Astrocyte (in vitro differentiated cells and primary cell): ENCODE measurements around the gene IFNAR1. TPM values are rescaled to one million over a fixed set of nuclear protein-coding genes. Genes with fewer than 3 reads are reported as not detected.
A peak's percentile ranks its signal among the peaks of the same experiment; 100 is the strongest.

Experiments used
- DNase-seq: peaks from one replicate; pipeline ENCODE4 v3.0.0-alpha.2; 2010; ENCODE audit warnings: low read depth
- FAIRE-seq: peaks from 2 replicates; lab custom pipeline; 2011; peaks lifted over from hg19 to GRCh38; lab: Jason Lieb, UNC
- H2AFZ ChIP-seq: 2 replicates; pipeline ENCODE4 v1.6.0; 2012; ENCODE audit warnings: low read depth, low read length, inconsistent platforms
- H3K27ac ChIP-seq: 2 replicates; pipeline ENCODE4 v1.5.1; 2011; ENCODE audit warnings: low read depth, low read length, inconsistent platforms
- H3K27me3 ChIP-seq: 2 replicates; pipeline ENCODE4 v1.6.0; 2011; ENCODE audit warnings: low read length, inconsistent platforms; ENCODE audit not compliant: insufficient read depth
- H3K36me3 ChIP-seq: 2 replicates; pipeline ENCODE4 v1.5.1; 2011; ENCODE audit warnings: low read length, inconsistent platforms; ENCODE audit not compliant: insufficient read depth
- H3K4me1 ChIP-seq: 2 replicates; pipeline ENCODE4 v1.5.1; 2011; ENCODE audit warnings: low read length, inconsistent platforms; ENCODE audit not compliant: insufficient read depth
- H3K4me2 ChIP-seq: 2 replicates; pipeline ENCODE4 v1.6.0; 2012; ENCODE audit warnings: low read length, inconsistent platforms
- H3K4me3 ChIP-seq: 2 replicates; pipeline ENCODE4 v1.5.1; 2011; ENCODE audit warnings: low read depth, mild to moderate bottlenecking, low read length, inconsistent platforms; ENCODE audit not compliant: insufficient read depth
- H3K79me2 ChIP-seq: 2 replicates; pipeline ENCODE4 v1.6.0; 2012; ENCODE audit warnings: mild to moderate bottlenecking, low read length, inconsistent platforms; ENCODE audit not compliant: insufficient read depth
- H3K9ac ChIP-seq: 2 replicates; pipeline ENCODE4 v1.6.0; 2012; ENCODE audit warnings: mild to moderate bottlenecking, low read length, inconsistent platforms
- H3K9me3 ChIP-seq: 2 replicates; pipeline ENCODE4 v1.5.1; 2012; ENCODE audit warnings: low read depth, mild to moderate bottlenecking, low read length, inconsistent platforms; ENCODE audit not compliant: insufficient read depth
- H4K20me1 ChIP-seq: 2 replicates; pipeline ENCODE4 v1.6.0; 2012; ENCODE audit warnings: low read length, inconsistent platforms; ENCODE audit not compliant: insufficient read depth
- H3K27ac Mint-ChIP-seq: one replicate; pipeline ENCODE4 v1.8.0; 2021; ENCODE audit warnings: mild to moderate bottlenecking, mixed read lengths; ENCODE audit not compliant: unreplicated experiment
- H3K27me3 Mint-ChIP-seq: one replicate; pipeline ENCODE4 v1.8.0; 2021; ENCODE audit warnings: low read depth, mixed read lengths; ENCODE audit not compliant: unreplicated experiment
- H3K36me3 Mint-ChIP-seq: one replicate; pipeline ENCODE4 v1.8.0; 2021; ENCODE audit warnings: low read depth, mixed read lengths; ENCODE audit not compliant: unreplicated experiment
- H3K4me1 Mint-ChIP-seq: one replicate; pipeline ENCODE4 v1.8.0; 2021; ENCODE audit warnings: low read depth, mixed read lengths; ENCODE audit not compliant: unreplicated experiment
- H3K4me3 Mint-ChIP-seq: one replicate; pipeline ENCODE4 v1.8.0; 2021; ENCODE audit warnings: mild to moderate bottlenecking, moderate library complexity, mixed read lengths; ENCODE audit not compliant: unreplicated experiment
- H3K9me3 Mint-ChIP-seq: one replicate; pipeline ENCODE4 v1.8.0; 2021; ENCODE audit warnings: mild to moderate bottlenecking, mixed read lengths; ENCODE audit not compliant: unreplicated experiment
- EZH2 ChIP-seq: IDR thresholded peaks from 2 replicates; pipeline ENCODE4 v1.6.1; 2012; ENCODE audit warnings: mild to moderate bottlenecking, low read length, inconsistent platforms; ENCODE audit not compliant: insufficient read depth
- total RNA-seq: library from RNA; stranded (reverse); gene quantifications from 2 replicates; pipeline ENCODE4 v1.2.1, GENCODE V29; 2021
- TF ChIP-seq, protein P1 (sequence below): IDR thresholded peaks from 2 replicates; pipeline ENCODE4 v1.5.1; 2011; ENCODE audit warnings: low read depth, mild to moderate bottlenecking, inconsistent platforms, low read length, moderate library complexity; ENCODE audit not compliant: insufficient read depth

Gene IFNAR1
- total RNA-seq, 1 donor from 2014 or later, result 44.0 TPM

DNA sequence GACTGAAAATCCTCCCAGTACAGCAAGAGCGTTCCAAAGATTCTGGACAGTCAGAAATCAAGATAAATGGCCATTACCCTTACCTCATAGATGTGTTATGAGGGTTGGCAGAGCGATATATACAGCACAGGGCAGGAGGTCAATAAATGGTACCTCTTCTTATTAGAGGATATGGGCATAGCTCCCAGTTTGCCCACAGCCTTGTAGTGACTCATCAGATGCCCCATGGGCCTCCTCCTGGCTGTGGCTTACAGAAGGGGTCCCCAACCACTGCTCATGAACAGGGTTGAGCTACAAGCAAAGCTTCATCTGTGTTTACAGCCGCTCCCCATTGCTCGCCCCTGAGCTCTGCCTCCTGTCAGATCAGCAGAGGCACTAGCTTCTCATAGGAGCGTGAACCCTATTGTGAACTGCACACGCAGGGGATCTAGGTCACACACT lies 71.1 kb downstream of the IFNAR1 start:
- Histone ChIP-seq H4K20me1 (no peaks in the 10 kb centered on the region), H3K4me3 (no peak overlapping the region), H3K36me3 (no peaks in the 10 kb centered on the region), H3K4me1 (peaks cover 21% of the 10 kb centered on the region), H3K9me3 (no peaks in the 10 kb centered on the region), H3K27me3 (no peaks in the 10 kb centered on the region), H3K27ac (peak overlapping the region; percentile 15), H3K4me2 (peak overlapping the region; percentile 56), H3K9ac (peak overlapping the region; percentile 1), H2AFZ (peak overlapping the region; percentile 1), H3K79me2 (no peaks in the 10 kb centered on the region)
- no peak for TF ChIP-seq EZH2
- TF ChIP-seq, protein P1, sequence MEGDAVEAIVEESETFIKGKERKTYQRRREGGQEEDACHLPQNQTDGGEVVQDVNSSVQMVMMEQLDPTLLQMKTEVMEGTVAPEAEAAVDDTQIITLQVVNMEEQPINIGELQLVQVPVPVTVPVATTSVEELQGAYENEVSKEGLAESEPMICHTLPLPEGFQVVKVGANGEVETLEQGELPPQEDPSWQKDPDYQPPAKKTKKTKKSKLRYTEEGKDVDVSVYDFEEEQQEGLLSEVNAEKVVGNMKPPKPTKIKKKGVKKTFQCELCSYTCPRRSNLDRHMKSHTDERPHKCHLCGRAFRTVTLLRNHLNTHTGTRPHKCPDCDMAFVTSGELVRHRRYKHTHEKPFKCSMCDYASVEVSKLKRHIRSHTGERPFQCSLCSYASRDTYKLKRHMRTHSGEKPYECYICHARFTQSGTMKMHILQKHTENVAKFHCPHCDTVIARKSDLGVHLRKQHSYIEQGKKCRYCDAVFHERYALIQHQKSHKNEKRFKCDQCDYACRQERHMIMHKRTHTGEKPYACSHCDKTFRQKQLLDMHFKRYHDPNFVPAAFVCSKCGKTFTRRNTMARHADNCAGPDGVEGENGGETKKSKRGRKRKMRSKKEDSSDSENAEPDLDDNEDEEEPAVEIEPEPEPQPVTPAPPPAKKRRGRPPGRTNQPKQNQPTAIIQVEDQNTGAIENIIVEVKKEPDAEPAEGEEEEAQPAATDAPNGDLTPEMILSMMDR, result no peak
- Mint-ChIP-seq H3K27ac (no peak overlapping the region), H3K36me3 (peaks cover 1% of the 10 kb centered on the region), H3K4me3 (no peak overlapping the region), H3K9me3 (no peaks in the 10 kb centered on the region), H3K27me3 (peaks cover 11% of the 10 kb centered on the region), H3K4me1 (peaks cover 11% of the 10 kb centered on the region)
- FAIRE-seq (no peak), DNase-seq (peak; percentile 70)

DNA sequence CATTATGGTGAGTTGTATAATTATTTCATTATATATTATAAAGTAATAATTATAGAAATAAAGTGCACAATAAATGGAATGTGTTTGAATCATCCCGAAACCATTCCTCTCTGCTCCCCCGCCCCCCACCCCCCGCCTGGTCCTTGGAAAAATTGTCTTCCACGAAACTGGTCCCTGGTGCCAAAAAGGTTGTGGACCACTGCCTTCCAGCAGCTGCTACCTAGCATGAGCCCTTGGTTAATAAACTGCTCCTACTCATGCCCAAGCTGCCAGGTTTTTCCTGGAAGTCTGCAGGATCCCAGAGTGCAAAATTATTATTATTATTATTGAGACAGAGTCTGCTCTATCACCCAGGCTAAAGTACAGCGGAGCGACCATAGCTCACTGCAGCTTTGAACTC lies 71.7 kb downstream of the IFNAR1 start:
- Histone ChIP-seq H3K27ac (peak overlapping the region; percentile 59), H3K27me3 (no peaks in the 10 kb centered on the region), H3K4me1 (peaks cover 24% of the 10 kb centered on the region), H4K20me1 (no peaks in the 10 kb centered on the region), H3K79me2 (no peaks in the 10 kb centered on the region), H3K9ac (peak overlapping the region; percentile 43), H3K4me3 (no peak overlapping the region), H3K9me3 (no peaks in the 10 kb centered on the region), H3K4me2 (no peak overlapping the region), H2AFZ (no peak overlapping the region), H3K36me3 (no peaks in the 10 kb centered on the region)
- Mint-ChIP-seq H3K9me3 (no peaks in the 10 kb centered on the region), H3K4me1 (peaks cover 12% of the 10 kb centered on the region), H3K4me3 (no peak overlapping the region), H3K27ac (no peak overlapping the region), H3K27me3 (peaks cover 11% of the 10 kb centered on the region), H3K36me3 (peaks cover 1% of the 10 kb centered on the region)
- FAIRE-seq (no peak), DNase-seq (no peak)
- TF ChIP-seq EZH2, result no peak
- TF ChIP-seq, protein P1, result no peak

DNA sequence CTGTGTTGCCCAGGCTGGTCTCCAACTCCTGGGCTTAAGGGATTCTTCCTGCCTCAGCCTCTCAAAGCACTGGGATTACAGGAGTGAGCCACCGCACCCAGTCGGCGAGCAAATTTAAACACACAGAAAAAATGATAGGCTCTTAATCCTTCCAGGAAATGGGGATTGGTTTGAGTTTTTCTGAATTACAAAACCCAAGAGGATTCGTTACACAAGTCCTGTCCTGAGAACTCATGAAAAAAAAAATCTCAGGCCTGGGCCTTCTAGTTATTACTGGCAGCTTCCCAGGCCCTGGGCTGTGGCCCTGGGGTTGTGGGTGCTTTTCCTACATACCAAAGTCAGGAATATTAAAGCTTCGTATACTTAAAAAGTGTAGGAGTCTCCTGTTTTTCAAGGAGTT lies 72.2 kb downstream of the IFNAR1 start:
- Mint-ChIP-seq H3K4me1 (peaks cover 14% of the 10 kb centered on the region), H3K36me3 (peaks cover 1% of the 10 kb centered on the region), H3K27ac (peak overlapping the region; percentile 58), H3K4me3 (no peak overlapping the region), H3K9me3 (peaks cover 2% of the 10 kb centered on the region), H3K27me3 (peaks cover 11% of the 10 kb centered on the region)
- Histone ChIP-seq H3K27me3 (no peaks in the 10 kb centered on the region), H4K20me1 (no peaks in the 10 kb centered on the region), H3K36me3 (no peaks in the 10 kb centered on the region), H3K4me2 (peak overlapping the region; percentile 53), H3K9ac (peak overlapping the region; percentile 43), H3K9me3 (no peaks in the 10 kb centered on the region), H2AFZ (no peak overlapping the region), H3K79me2 (no peaks in the 10 kb centered on the region), H3K4me1 (peaks cover 24% of the 10 kb centered on the region), H3K4me3 (no peak overlapping the region), H3K27ac (peak overlapping the region; percentile 59)
- no peak for FAIRE-seq
- TF ChIP-seq, protein P1, result no peak
- TF ChIP-seq EZH2, result no peak
- DNase-seq, result peak; percentile 81
